ENCODE results near the gene THAP7.

- no peak for TF ChIP-seq REST (IDR thresholded peaks at IDR 0.05; ENCODE audit: insufficient read depth in 1 of 2, low read depth in 2 of 2, low read length in 1 of 2)
- TF ChIP-seq CTCF (IDR thresholded peaks at IDR 0.05): no peak
These were observed 25.1 kb upstream of the THAP7 start for GRCh38 chr22:21026783-21027692.

Measured in Panc1 (cell line).